Caco-2 (cell line): Measurements from ENCODE around the gene MARCHF5. TPM values are rescaled to one million over a fixed set of nuclear protein-coding genes. Genes with fewer than 3 reads are reported as not detected.

Experiments
- BruUV-seq: library from RNA; stranded (reverse); fragments of 400-500 nt; replicated peaks from 2 replicates; lab custom pipeline; 2021; lab: Mats Ljungman, UMichigan
- CTCF ChIA-PET: fragments of 300-600 bp; sonication (Branson Sonifier 250); formaldehyde crosslinking; loops from one replicate; lab custom pipeline; 2022; ENCODE audit warnings: antibody characterized with exemption; lab: Charles Lee
- POLR2A ChIA-PET: fragments of 300-600 bp; sonication (Branson Sonifier 250); formaldehyde crosslinking; loops from one replicate; lab custom pipeline; 2022; ENCODE audit warnings: antibody characterized with exemption; lab: Charles Lee
- DNase-seq, 2 experiments: peaks; one replicate each; pipeline versions ENCODE4 v3.0.0 to v3.0.0-alpha.2; 2020 to 2022
- H3K27me3 ChIP-seq: replicated peaks from 2 replicates; pipeline ENCODE4 v1.6.0; 2011; ENCODE audit warnings: low read length; ENCODE audit not compliant: control insufficient read depth, insufficient read depth
- H3K36me3 ChIP-seq: 2 replicates; pipeline ENCODE4 v1.5.1; 2011; ENCODE audit warnings: low read length; ENCODE audit not compliant: control insufficient read depth, insufficient read depth
- H3K4me1 ChIP-seq: fragments of 250-450 bp; sonication (Bioruptor Pico); 2 replicates; pipeline ENCODE4 v1.5.1; 2020; ENCODE audit warnings: mild to moderate bottlenecking
- H3K4me3 ChIP-seq: 2 replicates; pipeline ENCODE4 v1.5.1; 2011; ENCODE audit warnings: low read depth, mild to moderate bottlenecking, control low read depth, low read length
- H3K9me3 ChIP-seq: fragments of 250-450 bp; sonication (Bioruptor Pico); 2 replicates; pipeline ENCODE4 v1.5.1; 2020; ENCODE audit warnings: mild to moderate bottlenecking, moderate library complexity
- H3K27ac Mint-ChIP-seq: one replicate; pipeline ENCODE4 v1.8.0; 2022; ENCODE audit warnings: mixed read lengths; ENCODE audit not compliant: unreplicated experiment
- H3K27me3 Mint-ChIP-seq: one replicate; pipeline ENCODE4 v1.8.0; 2022; ENCODE audit warnings: mixed read lengths; ENCODE audit not compliant: insufficient read depth, unreplicated experiment
- H3K36me3 Mint-ChIP-seq: one replicate; pipeline ENCODE4 v1.8.0; 2022; ENCODE audit warnings: mild to moderate bottlenecking, mixed read lengths; ENCODE audit not compliant: insufficient read depth, unreplicated experiment
- H3K4me1 Mint-ChIP-seq: one replicate; pipeline ENCODE4 v1.8.0; 2022; ENCODE audit warnings: low read depth, mixed read lengths; ENCODE audit not compliant: unreplicated experiment
- H3K4me3 Mint-ChIP-seq: one replicate; pipeline ENCODE4 v1.8.0; 2022; ENCODE audit warnings: mild to moderate bottlenecking, moderate library complexity, mixed read lengths; ENCODE audit not compliant: unreplicated experiment
- H3K9me3 Mint-ChIP-seq: one replicate; pipeline ENCODE4 v1.8.0; 2022; ENCODE audit warnings: mixed read lengths; ENCODE audit not compliant: unreplicated experiment
- CTCF ChIP-seq, 2 experiments: fragments of 200-600 bp in 1 of 2; IDR thresholded peaks; 1 replicate in 1 of 2; 2 replicates in 1 of 2; pipeline versions ENCODE4 v1.5.1 to v1.8.0; 2011 to 2022; ENCODE audit warnings: antibody characterized with exemption in 1 of 2, control low read depth in 1 of 2, inconsistent platforms in 1 of 2, low read depth in 1 of 2, low read length in 1 of 2, mild to moderate bottlenecking in 1 of 2, moderate library complexity in 1 of 2; ENCODE audit not compliant: insufficient read depth in 1 of 2, severe bottlenecking in 1 of 2, unreplicated experiment in 1 of 2
- intact Hi-C: fragments of 100-400 bp; cut with micrococcal nuclease; formaldehyde crosslinking; loops from one replicate; pipeline ENCODE4 v1.10.0; 2022; ENCODE audit not compliant: unreplicated experiment
- total RNA-seq: library from RNA; stranded (reverse); gene quantifications from 2 replicates; pipeline ENCODE4 v1.2.3, GENCODE V29; 2022

Gene MARCHF5
- total RNA-seq, 1 experiment from 2014 or later: 30.4 TPM

GRCh38 chr10:92313750-92314149, 22.8 kb downstream of the MARCHF5 start:
- DNase-seq: no peak
- Mint-ChIP-seq H3K4me1 (no peaks in the 10 kb centered on the region), H3K27ac (no peak overlapping the region), H3K9me3 (no peaks in the 10 kb centered on the region), H3K27me3 (no peaks in the 10 kb centered on the region), H3K4me3 (no peak overlapping the region), H3K36me3 (peaks cover 38% of the 10 kb centered on the region)
- no peak for TF ChIP-seq CTCF (IDR thresholded peaks at IDR 0.05; ENCODE audit: insufficient read depth in 1 of 2, low read depth in 1 of 2, low read length in 1 of 2, severe bottlenecking in 1 of 2, unreplicated experiment in 1 of 2)
- Histone ChIP-seq H3K36me3 (no peaks in the 10 kb centered on the region), H3K9me3 (no peaks in the 10 kb centered on the region), H3K4me1 (no peaks in the 10 kb centered on the region), H3K4me3 (no peak overlapping the region), H3K27me3 (no peaks in the 10 kb centered on the region)
- intact Hi-C loops: no loop called here
- ChIA-PET CTCF (interaction anchor here (0.6 kb wide), 1 partner anchor 193 kb away, joined by 3 read pairs; no protein-coding TSS in a partner anchor), POLR2A (no interaction called here)
- BruUV-seq: no TSS peak

DNA sequence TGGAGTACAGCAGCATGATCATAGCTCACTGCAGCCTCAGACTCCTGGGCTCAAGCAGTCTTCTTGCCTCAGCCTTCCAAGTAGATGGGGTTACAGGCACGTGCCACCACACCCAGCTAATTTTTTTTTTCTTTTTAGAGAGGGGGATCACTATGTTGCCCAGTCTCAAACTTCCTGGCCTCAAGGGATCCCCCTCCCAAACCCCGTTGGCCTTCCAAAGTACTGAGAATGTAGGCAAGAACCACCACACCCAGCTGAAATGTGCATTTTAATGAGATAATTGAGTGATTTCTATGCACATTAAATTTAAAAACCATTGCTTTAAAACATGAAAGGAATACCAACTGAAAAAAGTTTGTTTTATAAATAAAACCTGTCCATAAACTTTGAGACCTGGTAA, 25.6 kb downstream of the MARCHF5 start:
- Mint-ChIP-seq H3K27me3 (no peaks in the 10 kb centered on the region), H3K4me1 (no peaks in the 10 kb centered on the region), H3K9me3 (no peaks in the 10 kb centered on the region), H3K36me3 (peaks cover 27% of the 10 kb centered on the region), H3K4me3 (no peak overlapping the region), H3K27ac (no peak overlapping the region)
- intact Hi-C loops: no loop called here
- no TSS peak for BruUV-seq
- POLR2A ChIA-PET: no interaction called here
- Histone ChIP-seq H3K4me1 (no peaks in the 10 kb centered on the region), H3K36me3 (no peaks in the 10 kb centered on the region), H3K4me3 (no peak overlapping the region), H3K27me3 (no peaks in the 10 kb centered on the region), H3K9me3 (no peaks in the 10 kb centered on the region)
- no peak for DNase-seq
- TF ChIP-seq CTCF (IDR thresholded peaks at IDR 0.05; ENCODE audit: insufficient read depth in 1 of 2, low read depth in 1 of 2, low read length in 1 of 2, severe bottlenecking in 1 of 2, unreplicated experiment in 1 of 2): no peak
- CTCF ChIA-PET: no interaction called here

GRCh38 chr10:92323079-92323478, 32.1 kb downstream of the MARCHF5 start:
- Histone ChIP-seq H3K4me3 (no peak overlapping the region), H3K36me3 (no peaks in the 10 kb centered on the region), H3K27me3 (no peaks in the 10 kb centered on the region), H3K4me1 (no peaks in the 10 kb centered on the region), H3K9me3 (no peaks in the 10 kb centered on the region)
- no peak for DNase-seq
- Mint-ChIP-seq H3K36me3 (peaks cover 16% of the 10 kb centered on the region), H3K4me3 (no peak overlapping the region), H3K27ac (no peak overlapping the region), H3K27me3 (no peaks in the 10 kb centered on the region), H3K9me3 (no peaks in the 10 kb centered on the region), H3K4me1 (peaks cover 14% of the 10 kb centered on the region)
- intact Hi-C loops: no loop called here
- ChIA-PET CTCF (no interaction called here), POLR2A (no interaction called here)
- BruUV-seq: no TSS peak
- no peak for TF ChIP-seq CTCF (IDR thresholded peaks at IDR 0.05; ENCODE audit: insufficient read depth in 1 of 2, low read depth in 1 of 2, low read length in 1 of 2, severe bottlenecking in 1 of 2, unreplicated experiment in 1 of 2)
